NCI-H345 treated with DMSO at 0.1 percent for 48 hours (cell line): Measurements from ENCODE around the gene YJEFN3.
A peak's percentile ranks its signal among the peaks of the same experiment; 100 is the strongest.

Experiments used
- DNase-seq: peaks from one replicate; lab custom pipeline; 2025; ENCODE audit not compliant: unreplicated experiment; lab: John Stamatoyannopoulos, UW

The YJEFN3 gene

DNA sequence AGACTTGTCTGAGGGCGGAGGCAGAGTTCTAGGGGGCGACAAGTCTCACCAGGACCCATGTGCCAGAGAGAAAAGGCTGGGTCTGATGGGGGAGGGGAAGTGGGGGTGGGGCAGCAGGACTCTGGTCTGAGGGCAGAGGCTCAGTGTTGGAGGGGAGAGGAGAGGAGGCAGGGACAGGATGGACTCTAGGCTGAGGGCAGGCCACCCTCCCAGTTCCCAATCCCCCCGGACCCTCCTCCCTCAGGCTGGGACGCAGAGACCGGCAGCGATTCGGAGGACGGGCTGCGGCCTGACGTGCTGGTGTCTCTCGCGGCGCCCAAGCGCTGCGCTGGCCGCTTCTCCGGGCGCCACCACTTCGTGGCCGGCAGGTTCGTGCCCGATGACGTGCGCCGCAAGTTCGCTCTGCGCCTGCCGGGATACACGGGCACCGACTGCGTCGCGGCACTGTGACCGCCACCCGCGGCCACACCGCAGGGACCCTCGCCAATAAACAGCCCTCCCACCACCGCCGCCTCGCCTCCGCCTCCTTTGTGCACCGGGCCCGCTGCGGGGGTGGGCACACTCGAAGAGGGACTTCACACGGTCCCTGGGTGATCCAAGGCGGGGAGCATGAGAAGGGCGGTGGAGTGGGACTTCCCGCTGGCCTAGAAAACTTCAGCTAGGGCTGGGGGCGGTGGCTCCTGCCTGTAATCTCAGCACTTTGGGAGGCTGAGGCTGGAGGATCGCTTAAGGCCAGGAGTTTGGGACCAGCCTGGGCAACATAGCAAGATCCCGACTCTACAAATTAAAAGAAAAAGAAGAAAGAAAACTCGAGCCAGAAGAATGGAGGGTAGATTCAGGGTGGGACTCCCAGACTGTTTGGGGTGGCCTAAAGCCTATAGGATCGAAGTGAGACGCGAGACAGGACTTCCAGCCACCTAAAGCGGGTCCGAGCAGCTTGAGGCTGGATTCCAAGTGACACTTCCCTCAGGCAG lies 8.7 kb downstream of the YJEFN3 start:
- DNase-seq: no peak

GRCh38 chr19:19538061-19538784 lies 9.5 kb downstream of the YJEFN3 start, which contains the start of gene CILP2:
CILP2 (plus strand) TSS chr19:19538265; CDS start chr19:19538350, 85 bp downstream.
- DNase-seq: no peak

DNA sequence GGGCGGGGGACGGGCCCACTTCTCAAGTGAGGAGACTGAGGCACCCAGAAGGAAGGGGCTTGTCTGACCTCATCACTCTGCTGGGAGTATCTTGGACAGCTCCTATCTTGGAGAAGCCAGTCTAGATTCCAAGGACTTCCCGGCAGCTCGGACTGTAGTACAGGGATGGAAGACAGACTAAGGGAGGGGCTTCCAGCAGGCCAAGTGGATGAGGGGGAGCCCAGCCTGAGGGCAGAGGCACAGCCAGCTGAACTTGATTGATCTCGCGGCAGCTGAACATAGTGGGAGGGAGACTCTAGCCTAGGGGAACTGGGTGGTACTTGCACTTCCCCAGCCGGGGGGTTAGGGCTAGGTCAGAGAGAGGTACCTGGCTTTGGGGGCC lies 10.1 kb downstream of the YJEFN3 start:
- no peak for DNase-seq

DNA sequence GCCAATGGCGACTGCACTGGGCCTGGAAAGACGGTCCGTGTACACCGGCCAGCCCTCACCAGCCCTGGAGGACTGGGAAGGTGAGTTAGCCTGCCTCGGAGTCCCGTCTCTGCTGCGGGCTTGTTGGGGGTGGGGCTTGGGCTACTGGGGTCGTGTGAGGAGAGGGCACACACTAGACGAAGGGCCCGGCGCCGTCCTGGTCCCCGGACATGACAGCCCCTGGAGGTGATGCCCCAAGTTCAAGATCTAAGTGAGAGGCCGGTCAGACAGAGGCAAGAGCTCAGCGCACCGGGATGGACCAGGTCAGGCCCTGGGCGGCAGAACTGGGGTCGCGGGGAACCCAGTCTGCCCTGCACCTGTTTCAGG lies 11.0 kb downstream of the YJEFN3 start:
- DNase-seq: no peak

DNA sequence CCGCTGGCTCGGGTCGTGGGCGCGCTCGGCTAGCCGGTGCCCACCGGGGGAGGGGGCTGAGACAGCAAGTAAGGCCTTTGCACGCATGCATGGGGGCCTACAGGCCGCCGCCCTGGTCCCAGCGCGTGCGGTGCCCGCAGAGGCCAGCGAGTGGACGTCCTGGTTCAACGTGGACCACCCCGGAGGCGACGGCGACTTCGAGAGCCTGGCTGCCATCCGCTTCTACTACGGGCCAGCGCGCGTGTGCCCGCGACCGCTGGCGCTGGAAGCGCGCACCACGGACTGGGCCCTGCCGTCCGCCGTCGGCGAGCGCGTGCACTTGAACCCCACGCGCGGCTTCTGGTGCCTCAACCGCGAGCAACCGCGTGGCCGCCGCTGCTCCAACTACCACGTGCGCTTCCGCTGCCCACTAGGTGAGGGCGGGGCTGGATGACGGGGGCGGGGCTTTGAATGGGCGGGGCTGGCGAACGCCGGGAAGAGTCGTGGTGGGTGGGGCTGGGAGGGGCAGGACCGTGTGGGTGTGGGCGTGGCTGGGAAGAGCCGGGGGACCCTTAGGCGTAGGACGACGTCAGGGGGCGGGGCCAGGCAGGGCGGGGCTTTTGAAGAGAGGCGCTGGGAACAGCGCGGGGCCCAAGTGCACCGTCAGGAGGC lies 11.5 kb downstream of the YJEFN3 start:
- DNase-seq: no peak

GRCh38 chr19:19540715-19541515 lies 12.2 kb downstream of the YJEFN3 start:
- DNase-seq: peak; percentile 44

GRCh38 chr19:19541616-19542015 lies 12.9 kb downstream of the YJEFN3 start:
- no peak for DNase-seq

GRCh38 chr19:19542507-19542906 lies 13.8 kb downstream of the YJEFN3 start:
- DNase-seq: no peak

DNA sequence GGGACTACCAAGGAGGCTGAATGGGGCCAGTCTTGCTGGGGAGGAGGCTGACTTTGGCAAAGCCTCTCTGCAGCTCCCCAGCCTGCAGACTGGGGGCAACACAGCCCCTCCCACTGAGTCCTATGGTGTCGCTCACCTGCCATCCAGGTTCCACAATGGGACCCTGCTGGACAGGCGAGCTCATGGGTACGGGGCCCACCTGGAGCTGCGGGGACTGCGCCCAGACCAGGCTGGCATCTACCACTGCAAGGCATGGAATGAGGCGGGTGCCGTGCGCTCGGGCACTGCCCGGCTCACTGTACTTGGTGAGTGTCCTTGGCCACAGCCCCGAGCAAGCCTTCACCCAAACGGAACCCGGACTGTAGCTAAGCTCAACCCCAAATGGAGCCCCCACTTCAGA lies 14.4 kb downstream of the YJEFN3 start:
- no peak for DNase-seq

DNA sequence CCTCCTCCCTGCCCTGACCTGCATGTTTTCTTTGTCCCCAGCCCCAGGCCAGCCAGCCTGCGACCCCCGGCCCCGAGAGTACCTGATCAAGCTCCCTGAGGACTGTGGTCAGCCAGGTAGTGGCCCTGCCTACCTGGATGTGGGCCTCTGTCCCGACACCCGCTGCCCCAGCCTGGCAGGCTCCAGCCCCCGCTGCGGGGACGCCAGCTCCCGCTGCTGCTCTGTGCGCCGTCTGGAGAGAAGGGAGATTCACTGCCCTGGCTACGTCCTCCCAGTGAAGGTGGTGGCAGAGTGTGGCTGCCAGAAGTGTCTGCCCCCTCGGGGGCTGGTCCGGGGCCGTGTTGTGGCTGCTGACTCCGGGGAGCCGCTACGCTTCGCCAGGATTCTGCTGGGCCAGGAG lies 14.9 kb downstream of the YJEFN3 start:
- no peak for DNase-seq

GRCh38 chr19:19544257-19544953 lies 15.7 kb downstream of the YJEFN3 start:
- no peak for DNase-seq

- DNase-seq: no peak
These were observed 16.4 kb downstream of the YJEFN3 start for GRCh38 chr19:19544954-19545591.

DNA sequence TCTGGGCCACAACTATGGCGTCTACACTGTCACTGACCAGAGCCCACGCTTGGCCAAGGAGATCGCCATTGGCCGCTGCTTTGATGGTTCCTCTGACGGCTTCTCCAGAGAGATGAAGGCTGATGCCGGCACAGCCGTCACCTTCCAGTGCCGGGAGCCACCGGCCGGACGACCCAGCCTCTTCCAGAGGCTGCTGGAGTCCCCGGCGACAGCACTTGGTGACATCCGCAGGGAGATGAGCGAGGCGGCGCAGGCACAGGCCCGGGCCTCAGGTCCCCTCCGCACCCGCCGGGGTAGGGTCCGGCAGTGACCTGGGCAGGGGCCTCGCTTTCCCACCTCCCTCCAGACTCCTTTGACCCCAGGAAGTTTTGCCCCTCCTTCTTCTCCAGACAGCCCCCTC lies 17.0 kb downstream of the YJEFN3 start:
- DNase-seq: no peak

DNA sequence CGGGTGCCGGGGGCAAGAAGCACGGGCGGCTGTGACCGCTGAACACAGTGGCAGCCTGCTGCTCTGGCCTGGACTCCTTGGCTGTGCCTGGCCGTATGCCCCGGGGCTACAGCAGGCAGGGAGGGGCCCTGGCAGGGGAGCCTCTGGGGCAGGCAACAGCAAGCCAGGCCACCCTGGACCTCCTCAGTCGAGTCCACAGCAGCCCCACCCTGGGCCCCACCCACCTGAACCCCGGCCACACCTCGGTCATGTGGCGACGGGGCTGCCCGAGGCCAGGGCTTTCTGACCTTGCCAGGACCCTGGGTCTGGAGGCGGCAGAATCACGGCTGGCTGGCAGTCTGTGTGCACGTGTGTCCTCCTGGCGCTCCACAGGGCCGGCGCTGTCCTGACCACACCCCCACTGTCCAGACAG lies 18.0 kb downstream of the YJEFN3 start:
- DNase-seq: no peak

- no peak for DNase-seq
These were observed 19.1 kb downstream of the YJEFN3 start for GRCh38 chr19:19547674-19548336.

DNA sequence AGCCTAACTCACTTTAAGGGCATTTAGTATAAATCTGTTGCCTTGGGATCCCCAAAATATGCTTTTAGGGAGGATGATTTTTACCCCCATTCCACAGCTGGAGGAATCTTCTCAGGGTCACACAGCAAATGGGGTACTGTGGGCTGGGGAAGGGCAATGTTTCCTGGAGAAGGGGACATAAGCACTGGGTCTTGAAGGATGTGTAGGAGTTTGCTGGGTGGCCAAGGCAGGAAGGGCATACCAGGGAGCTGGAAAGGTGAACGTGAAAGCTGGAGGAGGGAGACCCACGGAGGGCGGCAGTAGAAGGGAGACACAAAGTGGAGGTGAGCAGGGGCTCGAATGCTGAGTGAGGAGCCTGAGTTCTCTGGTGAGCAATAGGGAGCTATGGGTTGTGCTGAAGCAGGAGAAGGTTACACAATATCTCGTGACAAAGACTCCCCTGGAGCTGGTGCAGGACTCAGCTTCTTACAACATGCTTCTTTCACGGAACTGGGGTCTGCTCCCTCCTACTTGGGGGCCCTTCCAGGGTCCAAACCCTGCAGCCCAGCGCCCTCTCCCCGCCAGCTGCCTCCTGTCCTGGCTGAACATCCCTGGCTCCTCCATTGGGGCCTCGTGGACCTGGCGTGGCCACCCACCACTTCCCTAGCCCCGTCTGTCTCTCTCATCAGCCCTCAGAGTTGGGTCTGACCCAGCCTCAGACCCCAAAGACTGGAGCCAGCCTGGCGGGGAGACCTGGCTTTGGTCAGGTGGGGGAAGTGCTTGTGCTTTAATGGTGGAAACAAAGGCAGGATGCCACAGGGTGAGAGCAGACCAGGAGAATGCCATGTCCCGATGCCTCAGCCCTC lies 20.4 kb downstream of the YJEFN3 start:
- no peak for DNase-seq

DNA sequence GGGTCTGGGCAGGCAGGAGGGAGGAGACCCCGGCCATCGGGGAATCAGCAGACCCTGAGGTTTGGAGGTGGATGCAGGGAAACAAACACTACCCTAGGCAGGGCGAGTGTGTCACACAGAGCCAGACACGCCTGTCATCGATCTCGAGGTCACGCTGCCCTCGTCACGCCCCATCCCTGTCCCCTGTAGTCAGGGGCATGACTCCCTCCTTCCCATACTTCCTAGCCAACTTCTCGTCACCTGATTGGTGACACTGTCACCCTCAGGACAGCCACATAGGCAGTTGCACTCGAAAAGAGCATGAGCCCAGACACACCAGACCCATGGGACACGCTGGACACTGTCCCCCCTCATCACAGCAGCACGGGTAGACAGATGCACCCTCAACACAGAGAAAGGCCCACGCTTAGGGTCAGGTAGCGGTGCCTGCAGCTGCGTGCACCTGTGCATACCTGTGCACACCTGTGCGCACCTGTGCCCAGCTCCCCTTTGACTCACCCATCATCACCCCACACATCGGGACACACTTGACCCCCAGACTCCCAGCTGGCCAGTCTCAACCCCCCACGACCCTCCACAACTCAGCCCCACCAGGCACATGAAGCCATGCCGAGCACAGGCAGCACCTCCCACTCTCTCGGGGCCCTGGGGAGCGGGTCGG lies 21.2 kb downstream of the YJEFN3 start:
- DNase-seq: no peak

DNA sequence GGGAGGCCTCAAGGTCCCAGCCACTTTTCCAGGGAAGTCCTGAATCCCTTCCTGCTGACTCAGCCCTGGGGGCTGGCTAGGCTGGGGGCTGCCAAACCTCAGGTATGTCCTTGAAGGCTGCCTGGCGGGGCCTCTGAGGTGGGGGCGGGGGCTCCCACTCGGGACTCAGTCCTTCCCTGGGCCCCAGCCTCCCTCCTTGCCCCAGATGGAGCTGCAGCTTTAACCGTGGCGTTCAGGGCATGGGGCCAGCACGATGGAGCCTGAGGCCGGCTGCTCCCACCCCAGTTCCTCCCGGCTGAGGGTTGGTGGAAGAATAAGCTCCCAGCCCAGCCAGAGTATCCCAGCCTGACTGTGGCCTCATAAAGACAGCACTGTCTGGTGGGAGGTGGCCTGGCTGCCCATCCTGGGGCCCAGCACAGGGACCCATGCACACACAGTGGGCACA lies 21.8 kb downstream of the YJEFN3 start:
- DNase-seq: no peak
